PC-3 (cell line): ENCODE results near the gene SLCO3A1. TPM values are rescaled to one million over a fixed set of nuclear protein-coding genes. Genes with fewer than 3 reads are reported as not detected.

Experiments
- ATAC-seq: fragments of 200-7000 bp; cut with Tn5 transposase; 2 replicates; pipeline ENCODE4 v1.9.1; 2020; ENCODE audit warnings: mild to moderate bottlenecking, moderate library complexity
- BruUV-seq: library from RNA; stranded (reverse); fragments of 400-500 nt; replicated peaks from 2 replicates; lab custom pipeline; 2021; lab: Mats Ljungman, UMichigan
- CTCF ChIA-PET: fragments of 300-600 bp; sonication (Branson Sonifier 250); formaldehyde crosslinking; loops from one replicate; lab custom pipeline; 2022; ENCODE audit warnings: antibody characterized with exemption; lab: Charles Lee
- POLR2A ChIA-PET: fragments of 300-600 bp; sonication (Branson Sonifier 250); formaldehyde crosslinking; loops from one replicate; lab custom pipeline; 2022; ENCODE audit warnings: antibody characterized with exemption; ENCODE audit not compliant: unreplicated experiment; lab: Charles Lee
- DNase-seq: peaks from one replicate; pipeline ENCODE4 v3.0.0-alpha.2; 2015
- H2AFZ ChIP-seq: fragments of 300-600 bp; sonication (generic); 2 replicates; pipeline ENCODE4 v1.6.0; 2016; ENCODE audit warnings: antibody characterized with exemption, low read length
- H3F3A ChIP-seq: fragments of 300-600 bp; sonication (generic); one replicate; pipeline ENCODE4 v1.6.0; 2017; ENCODE audit warnings: antibody characterized with exemption, low read length, control low read depth, mild to moderate bottlenecking; ENCODE audit not compliant: unreplicated experiment
- H3K27ac ChIP-seq: fragments of 300-600 bp; sonication (generic); 2 replicates; pipeline ENCODE4 v1.5.1; 2016; ENCODE audit warnings: mild to moderate bottlenecking, low read length
- H3K27me3 ChIP-seq: fragments of 300-600 bp; sonication (generic); 2 replicates; pipeline ENCODE4 v1.6.1; 2016; ENCODE audit warnings: low read length, mixed read lengths
- H3K36me3 ChIP-seq: fragments of 300-600 bp; sonication (generic); 2 replicates; pipeline ENCODE4 v1.6.1; 2016; ENCODE audit warnings: low read depth, mixed run types, low read length, mixed read lengths
- H3K4me1 ChIP-seq: fragments of 300-600 bp; sonication (generic); 2 replicates; pipeline ENCODE4 v1.5.1; 2016; ENCODE audit warnings: low read length; ENCODE audit not compliant: insufficient read depth
- H3K4me2 ChIP-seq: fragments of 300-600 bp; sonication (generic); 2 replicates; pipeline ENCODE4 v1.6.0; 2016; ENCODE audit warnings: low read length
- H3K4me3 ChIP-seq: fragments of 300-600 bp; sonication (generic); 2 replicates; pipeline ENCODE4 v1.5.1; 2016; ENCODE audit warnings: mild to moderate bottlenecking, low read length, mixed read lengths
- H3K79me2 ChIP-seq: fragments of 300-600 bp; sonication (generic); 2 replicates; pipeline ENCODE4 v1.6.1; 2017; ENCODE audit warnings: low read length, mixed read lengths
- H3K9ac ChIP-seq: fragments of 300-600 bp; sonication (generic); 2 replicates; pipeline ENCODE4 v1.6.0; 2016; ENCODE audit warnings: mild to moderate bottlenecking, low read length
- H3K9me2 ChIP-seq: fragments of 300-600 bp; sonication (generic); replicated peaks from 2 replicates; pipeline ENCODE4 v1.6.1; 2016; ENCODE audit warnings: mixed run types, low read length, mixed read lengths
- H3K9me3 ChIP-seq: fragments of 300-600 bp; sonication (generic); 2 replicates; pipeline ENCODE4 v1.6.1; 2016; ENCODE audit warnings: low read length, mixed read lengths
- H4K20me1 ChIP-seq: fragments of 300-600 bp; sonication (generic); 2 replicates; pipeline ENCODE4 v1.6.1; 2016; ENCODE audit warnings: low read length, mixed read lengths
- CTCF ChIP-seq: fragments of 300-600 bp; sonication (generic); conservative IDR thresholded peaks from 2 replicates; pipeline ENCODE4 v1.5.1; 2017; ENCODE audit warnings: antibody characterized with exemption, low read depth, mild to moderate bottlenecking, low read length
- EZH2 ChIP-seq: fragments of 300-600 bp; sonication (generic); IDR thresholded peaks from one replicate; pipeline ENCODE4 v1.6.1; 2017; ENCODE audit warnings: antibody characterized with exemption, mild to moderate bottlenecking, low read length; ENCODE audit not compliant: unreplicated experiment
- EZH2phosphoT487 ChIP-seq: fragments of 300-600 bp; sonication (generic); IDR thresholded peaks from 2 replicates; pipeline ENCODE4 v1.6.1; 2018; ENCODE audit warnings: mild to moderate bottlenecking, antibody characterized with exemption, low read length, borderline replicate concordance
- intact Hi-C: fragments of 100-400 bp; cut with micrococcal nuclease; formaldehyde crosslinking; loops from 2 replicates; pipeline ENCODE4 v1.9.0; 2023
- total RNA-seq: library from RNA; depleted of rRNA; stranded (reverse); fragments of >200 nt; gene quantifications from 2 replicates; pipeline ENCODE4 v1.2.3, GENCODE V29; 2014

Gene SLCO3A1
- total RNA-seq, 1 experiment from 2014 or later: 0.07 TPM

- peaks cover 33% of the 10 kb centered on the region for H3K27me3 ChIP-seq
- DNase-seq (no peak), ATAC-seq (no peak)
- H3K9ac ChIP-seq: no peak overlapping the region
- no peak overlapping the region for H3K4me3 ChIP-seq
- H2AFZ ChIP-seq: no peak overlapping the region
- H3K4me2 ChIP-seq: no peak overlapping the region
- H4K20me1 ChIP-seq: no peaks in the 10 kb centered on the region
- H3K4me1 ChIP-seq: no peaks in the 10 kb centered on the region
- H3F3A ChIP-seq: no peaks in the 10 kb centered on the region
- intact Hi-C loops: no loop called here
- H3K9me3 ChIP-seq: no peaks in the 10 kb centered on the region
- no TSS peak for BruUV-seq
- TF ChIP-seq EZH2phosphoT487: no peak
- TF ChIP-seq EZH2: no peak
- no peak for TF ChIP-seq CTCF
- H3K9me2 ChIP-seq: no peaks in the 10 kb centered on the region
- no peaks in the 10 kb centered on the region for H3K79me2 ChIP-seq
- H3K36me3 ChIP-seq: no peaks in the 10 kb centered on the region
- ChIA-PET CTCF (no interaction called here), POLR2A (no interaction called here)
- H3K27ac ChIP-seq: no peak overlapping the region
Measured at GRCh38 chr15:91992945-91993344, 139.4 kb downstream of the SLCO3A1 start.

- no TSS peak for BruUV-seq
- no peak for ATAC-seq
- Histone ChIP-seq H3F3A (no peaks in the 10 kb centered on the region), H3K9me3 (no peaks in the 10 kb centered on the region), H3K4me2 (no peak overlapping the region), H3K36me3 (no peaks in the 10 kb centered on the region), H3K27ac (no peak overlapping the region), H3K9ac (no peak overlapping the region), H3K27me3 (peaks cover 18% of the 10 kb centered on the region), H3K79me2 (no peaks in the 10 kb centered on the region), H3K9me2 (no peaks in the 10 kb centered on the region), H3K4me3 (no peak overlapping the region), H4K20me1 (no peaks in the 10 kb centered on the region), H3K4me1 (no peaks in the 10 kb centered on the region), H2AFZ (no peak overlapping the region)
- no peak for DNase-seq
- TF ChIP-seq EZH2phosphoT487: no peak
- no peak for TF ChIP-seq CTCF
- no peak for TF ChIP-seq EZH2
- intact Hi-C loops: no loop called here
- CTCF ChIA-PET: no interaction called here
- POLR2A ChIA-PET: no interaction called here
Measured at GRCh38 chr15:91995146-91995545, 141.6 kb downstream of the SLCO3A1 start.

GRCh38 chr15:91997163-91997562 lies 143.7 kb downstream of the SLCO3A1 start:
- H3K4me3 ChIP-seq: no peak overlapping the region
- H3K79me2 ChIP-seq: no peaks in the 10 kb centered on the region
- no peak overlapping the region for H2AFZ ChIP-seq
- BruUV-seq: no TSS peak
- H3K4me2 ChIP-seq: no peak overlapping the region
- intact Hi-C loops: no loop called here
- no peak for TF ChIP-seq CTCF
- TF ChIP-seq EZH2: no peak
- no peak for TF ChIP-seq EZH2phosphoT487
- no peaks in the 10 kb centered on the region for H3K4me1 ChIP-seq
- no peaks in the 10 kb centered on the region for H3K9me3 ChIP-seq
- no peaks in the 10 kb centered on the region for H3K36me3 ChIP-seq
- ATAC-seq: no peak
- H4K20me1 ChIP-seq: no peaks in the 10 kb centered on the region
- ChIA-PET CTCF (no interaction called here), POLR2A (no interaction called here)
- peaks cover 11% of the 10 kb centered on the region for H3K27me3 ChIP-seq
- H3K27ac ChIP-seq: no peak overlapping the region
- no peaks in the 10 kb centered on the region for H3K9me2 ChIP-seq
- H3K9ac ChIP-seq: no peak overlapping the region
- no peaks in the 10 kb centered on the region for H3F3A ChIP-seq
- no peak for DNase-seq
